MG63 (cell line): ENCODE results near the gene POU6F2. TPM values are rescaled to one million over a fixed set of nuclear protein-coding genes. Genes with fewer than 3 reads are reported as not detected.

Experiments used
- DNase-seq: peaks from one replicate; pipeline ENCODE4 v3.0.0-alpha.2; 2020
- H3K27me3 ChIP-seq: fragments of 250-450 bp; sonication (Bioruptor Pico); 2 replicates; pipeline ENCODE4 v1.5.1; 2020; ENCODE audit warnings: mild to moderate bottlenecking, moderate library complexity
- H3K36me3 ChIP-seq: fragments of 250-450 bp; sonication (Bioruptor Pico); 2 replicates; pipeline ENCODE4 v1.5.1; 2020; ENCODE audit warnings: mild to moderate bottlenecking, moderate library complexity
- H3K4me3 ChIP-seq: fragments of 250-450 bp; sonication (Bioruptor Pico); 2 replicates; pipeline ENCODE4 v1.5.1; 2020; ENCODE audit warnings: mild to moderate bottlenecking, moderate library complexity
- H3K9me3 ChIP-seq: fragments of 250-450 bp; sonication (Bioruptor Pico); 2 replicates; pipeline ENCODE4 v1.5.1; 2020; ENCODE audit warnings: mild to moderate bottlenecking, moderate library complexity
- total RNA-seq: library from RNA; depleted of rRNA; stranded (reverse); fragments of >200 nt; shearing (Covaris generic); gene quantifications from 2 replicates; pipeline ENCODE4 v1.2.3, GENCODE V29; 2014; ENCODE audit warnings: low replicate concordance; rRNA removed

The POU6F2 gene
- total RNA-seq, 1 experiment from 2014 or later: not detected

GRCh38 chr7:39509912-39510311, 532.2 kb downstream of the POU6F2 start:
- no peaks in the 10 kb centered on the region for H3K9me3 ChIP-seq
- H3K36me3 ChIP-seq: no peaks in the 10 kb centered on the region
- no peak overlapping the region for H3K4me3 ChIP-seq
- DNase-seq: no peak
- no peaks in the 10 kb centered on the region for H3K27me3 ChIP-seq

GRCh38 chr7:39510864-39511354, 533.2 kb downstream of the POU6F2 start:
- Histone ChIP-seq H3K4me3 (no peak overlapping the region), H3K36me3 (no peaks in the 10 kb centered on the region), H3K9me3 (no peaks in the 10 kb centered on the region), H3K27me3 (no peaks in the 10 kb centered on the region)
- no peak for DNase-seq

- no peak for DNase-seq
- Histone ChIP-seq H3K27me3 (no peaks in the 10 kb centered on the region), H3K9me3 (no peaks in the 10 kb centered on the region), H3K4me3 (no peak overlapping the region), H3K36me3 (no peaks in the 10 kb centered on the region)
These were observed 538.0 kb downstream of the POU6F2 start for GRCh38 chr7:39515534-39516228.

- no peak for DNase-seq
These were observed 538.8 kb downstream of the POU6F2 start for GRCh38 chr7:39516498-39516897.

GRCh38 chr7:39517240-39517639, 539.5 kb downstream of the POU6F2 start:
- Histone ChIP-seq H3K36me3 (no peaks in the 10 kb centered on the region), H3K27me3 (no peaks in the 10 kb centered on the region), H3K4me3 (no peak overlapping the region), H3K9me3 (no peaks in the 10 kb centered on the region)
- no peak for DNase-seq

More at GRCh38 chr7:39516498-39516897, 538.8 kb downstream of the POU6F2 start:
- H3K27me3 ChIP-seq: no peaks in the 10 kb centered on the region
- H3K9me3 ChIP-seq: no peaks in the 10 kb centered on the region
- H3K4me3 ChIP-seq: no peak overlapping the region
- H3K36me3 ChIP-seq: no peaks in the 10 kb centered on the region

Other genes with a start within 250 kb of the POU6F2 start
- gene VPS41, start 68.7 kb upstream of the POU6F2 start, total RNA-seq: 4.8 and 26.9 TPM in 2 replicates